Activated CD8-positive, alpha-beta T cell treated with anti-CD3 and anti-CD28 coated beads for 36 hours (primary cell): ENCODE results near the gene USP21. TPM values are rescaled to one million over a fixed set of nuclear protein-coding genes. Genes with fewer than 3 reads are reported as not detected.

Experiments used
- ATAC-seq: fragments of 200-7000 bp; cut with Tn5 transposase; one replicate; pipeline ENCODE4 v1.10.0; 2021; ENCODE audit warnings: mild to moderate bottlenecking, moderate library complexity
- CTCF ChIA-PET: fragments of 350-600 bp; sonication (Branson Sonifier 250); formaldehyde crosslinking; loops from one replicate; lab custom pipeline; 2021; ENCODE audit warnings: antibody characterized with exemption; lab: Charles Lee
- POLR2A ChIA-PET: fragments of 350-600 bp; sonication (Branson Sonifier 250); formaldehyde crosslinking; loops from one replicate; lab custom pipeline; 2021; ENCODE audit warnings: antibody characterized with exemption; lab: Charles Lee
- DNase-seq: peaks from one replicate; pipeline ENCODE4 v3.0.0-alpha.2; 2020
- H3K27ac Mint-ChIP-seq: one replicate; pipeline ENCODE4 v1.8.0; 2021; ENCODE audit warnings: mild to moderate bottlenecking, mixed read lengths
- H3K27me3 Mint-ChIP-seq: one replicate; pipeline ENCODE4 v1.8.0; 2021; ENCODE audit warnings: mixed read lengths
- H3K36me3 Mint-ChIP-seq: one replicate; pipeline ENCODE4 v1.8.0; 2021; ENCODE audit warnings: low read depth, mixed read lengths
- H3K4me1 Mint-ChIP-seq: one replicate; pipeline ENCODE4 v1.8.0; 2021; ENCODE audit warnings: low read depth, mixed read lengths
- H3K4me3 Mint-ChIP-seq: one replicate; pipeline ENCODE4 v1.8.0; 2021; ENCODE audit warnings: mild to moderate bottlenecking, moderate library complexity, mixed read lengths
- H3K9me3 Mint-ChIP-seq: one replicate; pipeline ENCODE4 v1.8.0; 2021; ENCODE audit warnings: mixed read lengths
- intact Hi-C: fragments of 100-400 bp; cut with micrococcal nuclease; formaldehyde crosslinking; loops from one replicate; pipeline ENCODE4 v1.10.0; 2022
- total RNA-seq, 2 experiments: library from RNA; stranded (reverse); gene quantifications; one replicate each; pipeline ENCODE4 v1.2.3, GENCODE V29; 2021
- TF ChIP-seq, protein P1 (sequence below): fragments of 200-600 bp; IDR thresholded peaks from one replicate; pipeline ENCODE4 v1.8.0; 2022; ENCODE audit warnings: antibody characterized with exemption, mild to moderate bottlenecking

Gene USP21
- total RNA-seq, 2 experiments from 2014 or later: 24.4 to 26.7 TPM

DNA sequence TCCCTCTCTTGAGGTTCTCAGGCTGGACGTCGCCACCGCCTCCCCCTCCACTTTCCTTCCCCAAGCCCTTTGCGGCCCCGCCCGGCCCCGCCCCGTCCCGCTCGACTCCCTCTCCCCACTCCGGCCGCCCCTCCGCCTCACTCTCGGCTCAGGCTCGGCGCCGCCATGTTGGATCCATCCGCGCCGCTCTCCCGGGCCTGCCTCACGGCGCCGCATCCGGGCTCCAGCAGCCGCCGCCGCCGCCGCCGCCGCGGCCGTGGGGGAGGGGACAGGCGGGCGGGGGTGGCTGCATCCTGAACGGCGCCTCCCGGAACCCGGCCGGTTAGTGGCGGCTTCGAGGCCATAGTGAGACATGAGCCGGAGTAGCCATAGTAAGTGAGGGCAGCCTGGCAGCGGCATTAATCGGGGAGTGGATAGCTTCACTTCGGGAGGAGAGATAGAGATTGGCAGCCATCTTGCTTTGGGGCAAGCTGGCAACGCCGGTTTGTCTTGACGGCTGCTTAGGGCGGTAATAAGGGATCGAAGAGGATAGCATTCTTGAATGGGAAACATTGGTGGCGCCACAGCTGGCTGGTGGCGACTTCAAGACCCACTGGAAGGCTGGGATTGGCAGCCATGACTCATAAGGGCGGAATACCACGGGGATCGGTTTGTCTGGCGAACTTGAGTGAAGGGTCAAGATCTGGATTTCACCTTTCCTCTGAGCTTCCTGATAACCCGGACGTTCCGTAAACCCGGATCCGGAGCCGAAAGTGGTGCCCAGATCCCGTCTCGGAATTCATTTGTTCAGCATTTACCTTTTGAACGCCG, 26.7 kb upstream of the USP21 start, which contains the start of gene DEDD:
Gene DEDD (minus strand): TSS at position 258 of the 810 bp plus-strand sequence. CDS start 8,205 bp downstream, outside the sequence.
- no peaks in the 10 kb centered on the region for H3K27me3 Mint-ChIP-seq
- ATAC-seq (peak; percentile 95), DNase-seq (peak; percentile 95)
- no peak within 1 kb of the TSS for H3K4me3 Mint-ChIP-seq
- no peak within 1 kb of the TSS for H3K27ac Mint-ChIP-seq
- TF ChIP-seq, protein P1, sequence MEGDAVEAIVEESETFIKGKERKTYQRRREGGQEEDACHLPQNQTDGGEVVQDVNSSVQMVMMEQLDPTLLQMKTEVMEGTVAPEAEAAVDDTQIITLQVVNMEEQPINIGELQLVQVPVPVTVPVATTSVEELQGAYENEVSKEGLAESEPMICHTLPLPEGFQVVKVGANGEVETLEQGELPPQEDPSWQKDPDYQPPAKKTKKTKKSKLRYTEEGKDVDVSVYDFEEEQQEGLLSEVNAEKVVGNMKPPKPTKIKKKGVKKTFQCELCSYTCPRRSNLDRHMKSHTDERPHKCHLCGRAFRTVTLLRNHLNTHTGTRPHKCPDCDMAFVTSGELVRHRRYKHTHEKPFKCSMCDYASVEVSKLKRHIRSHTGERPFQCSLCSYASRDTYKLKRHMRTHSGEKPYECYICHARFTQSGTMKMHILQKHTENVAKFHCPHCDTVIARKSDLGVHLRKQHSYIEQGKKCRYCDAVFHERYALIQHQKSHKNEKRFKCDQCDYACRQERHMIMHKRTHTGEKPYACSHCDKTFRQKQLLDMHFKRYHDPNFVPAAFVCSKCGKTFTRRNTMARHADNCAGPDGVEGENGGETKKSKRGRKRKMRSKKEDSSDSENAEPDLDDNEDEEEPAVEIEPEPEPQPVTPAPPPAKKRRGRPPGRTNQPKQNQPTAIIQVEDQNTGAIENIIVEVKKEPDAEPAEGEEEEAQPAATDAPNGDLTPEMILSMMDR: no peak
- peaks cover 41% of the 10 kb centered on the region for H3K4me1 Mint-ChIP-seq
- CTCF ChIA-PET: interaction anchor here (0.6 to 3.0 kb wide), 6 partner anchors 11 to 135 kb away, joined by 3 to 10 read pairs (median 4); partner anchors contain the start of genes KLHDC9 and PPOX
- peaks cover 31% of the 10 kb centered on the region for H3K36me3 Mint-ChIP-seq
- H3K9me3 Mint-ChIP-seq: no peaks in the 10 kb centered on the region
- intact Hi-C loops: no loop called here
- POLR2A ChIA-PET: interaction anchor here (0.6 to 3.6 kb wide), 15 partner anchors 9 to 331 kb away, joined by 3 to 23 read pairs (median 4); partner anchors contain the start of genes NDUFS2 and UFC1

DNA sequence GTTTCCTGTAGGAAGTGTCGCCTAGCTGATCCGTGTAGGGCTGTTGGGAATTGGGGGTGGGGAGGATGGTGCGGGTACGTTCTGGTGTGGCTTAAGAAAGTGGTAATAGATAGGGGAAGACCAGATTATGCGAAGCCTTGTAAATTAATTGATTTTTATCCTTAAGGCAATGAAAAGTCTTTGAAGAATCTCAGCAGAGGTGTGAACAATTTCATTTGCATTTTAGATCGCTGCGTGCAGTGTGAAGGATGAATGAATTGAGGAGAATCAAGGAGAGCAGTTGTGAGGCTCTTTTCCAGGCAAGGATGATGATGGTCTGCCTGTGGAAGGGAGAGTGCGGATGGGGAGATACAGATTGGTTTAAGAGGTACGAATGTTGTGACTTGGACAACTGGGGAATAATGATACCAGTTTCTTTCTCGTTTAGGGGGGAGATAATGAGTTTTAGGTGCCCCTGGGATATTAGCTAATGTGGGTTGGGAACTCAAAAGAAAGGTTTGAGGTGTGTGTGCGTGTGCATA, 26.0 kb upstream of the USP21 start:
- DNase-seq: no peak
- H3K36me3 Mint-ChIP-seq: peaks cover 24% of the 10 kb centered on the region
- TF ChIP-seq, protein P1: no peak
- H3K27ac Mint-ChIP-seq: no peak overlapping the region
- ATAC-seq: no peak
- H3K9me3 Mint-ChIP-seq: no peaks in the 10 kb centered on the region
- ChIA-PET POLR2A (interaction anchor here (0.6 to 3.6 kb wide), 14 partner anchors 8 to 332 kb away, joined by 3 to 23 read pairs (median 4); partner anchors contain the start of genes NDUFS2 and UFC1), CTCF (interaction anchor here (0.6 to 3.0 kb wide), 6 partner anchors 10 to 136 kb away, joined by 3 to 10 read pairs (median 4); partner anchors contain the start of genes KLHDC9 and PPOX)
- no peaks in the 10 kb centered on the region for H3K27me3 Mint-ChIP-seq
- intact Hi-C loops: no loop called here
- H3K4me3 Mint-ChIP-seq: no peak overlapping the region
- peaks cover 38% of the 10 kb centered on the region for H3K4me1 Mint-ChIP-seq

DNA sequence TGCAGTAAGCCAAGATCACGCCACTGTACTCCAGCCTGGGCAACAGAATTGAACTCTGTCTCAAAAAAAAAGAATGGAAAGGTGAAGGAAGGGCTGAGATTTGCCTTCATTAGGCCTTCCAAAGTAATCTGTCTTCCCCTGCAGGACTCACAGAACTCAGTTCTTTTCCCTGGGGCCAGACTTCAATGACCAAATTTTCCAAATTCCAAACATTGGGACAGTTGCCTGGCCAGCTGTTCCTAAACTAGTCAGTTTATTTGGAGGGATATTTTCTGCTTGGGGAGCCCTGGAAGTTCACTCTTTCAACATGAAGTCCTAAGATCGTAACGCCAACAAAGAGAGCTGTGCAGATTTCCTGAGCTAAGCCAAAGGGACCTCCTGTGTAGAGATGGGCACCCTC, 21.4 kb upstream of the USP21 start:
- Mint-ChIP-seq H3K27ac (no peak overlapping the region), H3K4me1 (peaks cover 6% of the 10 kb centered on the region), H3K27me3 (no peaks in the 10 kb centered on the region), H3K9me3 (no peaks in the 10 kb centered on the region), H3K36me3 (peaks cover 5% of the 10 kb centered on the region), H3K4me3 (no peak overlapping the region)
- ChIA-PET POLR2A (interaction anchor here (1.6 to 3.3 kb wide), 2 partner anchors 16 to 20 kb away, joined by 7 to 11 read pairs; partner anchors contain the start of genes NIT1, PFDN2 and UFC1), CTCF (interaction anchor here (1.1 to 3.1 kb wide), 13 partner anchors 10 to 358 kb away, joined by 3 to 16 read pairs (median 4); partner anchors contain the start of genes ITLN2, KLHDC9, NIT1 and PFDN2)
- ATAC-seq (no peak), DNase-seq (no peak)
- intact Hi-C loops: no loop called here
- TF ChIP-seq, protein P1: no peak

DNA sequence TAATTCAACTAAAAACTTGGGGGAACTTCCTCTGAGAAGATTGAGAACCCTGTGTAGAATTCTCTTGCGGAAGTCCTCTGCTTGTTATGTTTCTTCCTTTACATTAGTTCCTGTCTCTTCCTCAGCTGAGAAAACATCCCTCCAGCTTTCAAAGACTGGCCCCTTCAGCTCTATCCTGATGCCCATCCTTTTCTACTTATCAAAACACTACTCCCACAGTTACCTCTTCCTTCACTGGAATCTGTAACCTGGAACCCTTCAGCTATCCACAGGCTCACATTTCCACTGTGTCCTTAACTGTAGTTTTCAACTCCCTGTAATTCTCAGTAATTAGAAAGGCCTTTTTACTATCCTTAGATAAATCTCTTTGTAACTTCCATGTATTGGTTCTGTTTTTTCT, 20.9 kb upstream of the USP21 start:
- H3K27me3 Mint-ChIP-seq: no peaks in the 10 kb centered on the region
- DNase-seq: no peak
- intact Hi-C loops: no loop called here
- POLR2A ChIA-PET: interaction anchor here (0.9 to 3.3 kb wide), 2 partner anchors 15 to 20 kb away, joined by 3 to 11 read pairs; partner anchors contain the start of genes NIT1, PFDN2 and UFC1
- peaks cover 5% of the 10 kb centered on the region for H3K36me3 Mint-ChIP-seq
- H3K27ac Mint-ChIP-seq: no peak overlapping the region
- no peak for ATAC-seq
- H3K9me3 Mint-ChIP-seq: no peaks in the 10 kb centered on the region
- CTCF ChIA-PET: interaction anchor here (0.7 to 3.1 kb wide), 17 partner anchors 10 to 244 kb away, joined by 3 to 16 read pairs (median 3); partner anchors contain the start of genes ITLN2, KLHDC9, NIT1 and PFDN2
- peaks cover 6% of the 10 kb centered on the region for H3K4me1 Mint-ChIP-seq
- H3K4me3 Mint-ChIP-seq: no peak overlapping the region
- TF ChIP-seq, protein P1: no peak
